Activated T-cell treated with anti-CD3 and anti-CD28 coated beads, Interleukin-2, amount 50 U/mL, for 72 hours (primary cell): ENCODE data around the gene CCL2. TPM values are rescaled to one million over a fixed set of nuclear protein-coding genes. Genes with fewer than 3 reads are reported as not detected.
"Not testable (repeated sequence)": the region's sequence is repeated elsewhere in the genome, so short reads cannot be mapped to it uniquely, and the experiment has no call there.

ENCODE experiments used
- ATAC-seq, 2 donors: fragments of 150-1000 bp; cut with Tn5 transposase; replicated peaks in 1 of 2; 2 replicates each; pipeline ENCODE4 v1.10.0; 2021; ENCODE audit warnings: moderate library complexity in 2 of 2, mild to moderate bottlenecking in 1 of 2
- DNase-seq, 2 donors: peaks; one replicate each; pipeline ENCODE4 v3.0.0; 2021 to 2022; ENCODE audit warnings: mixed read lengths in 1 of 2
- H3K27ac Mint-ChIP-seq: one replicate; pipeline ENCODE4 v1.8.0; 2022; ENCODE audit warnings: mild to moderate bottlenecking, moderate library complexity, mixed read lengths
- H3K27me3 Mint-ChIP-seq: one replicate; pipeline ENCODE4 v1.8.0; 2022; ENCODE audit warnings: low read depth, mixed read lengths
- H3K36me3 Mint-ChIP-seq, 2 donors: one replicate each; pipeline ENCODE4 v1.8.0; 2022; ENCODE audit warnings: mixed read lengths in 2 of 2, mild to moderate bottlenecking in 1 of 2; ENCODE audit not compliant: insufficient read depth in 2 of 2
- H3K4me1 Mint-ChIP-seq: one replicate; pipeline ENCODE4 v1.8.0; 2022; ENCODE audit warnings: low read depth, mixed read lengths
- H3K4me3 Mint-ChIP-seq, 2 donors: one replicate each; pipeline ENCODE4 v1.8.0; 2022; ENCODE audit warnings: mild to moderate bottlenecking in 2 of 2, mixed read lengths in 2 of 2, moderate library complexity in 2 of 2
- H3K9me3 Mint-ChIP-seq, 2 donors: one replicate each; pipeline ENCODE4 v1.8.0; 2022; ENCODE audit warnings: mixed read lengths in 2 of 2
- total RNA-seq, 2 donors: library from RNA; stranded (reverse); gene quantifications; one replicate each; pipeline ENCODE4 v1.2.3, GENCODE V29; 2022

CCL2 gene
- total RNA-seq, 2 donors from 2014 or later, result 1.2 TPM; not detected in 1

- Mint-ChIP-seq H3K27me3 (peaks cover 57% of the 10 kb centered on the region), H3K4me1 (no peaks in the 10 kb centered on the region), H3K36me3 (peaks cover 2 to 4% of the 10 kb centered on the region in 2 donors), H3K27ac (no peak overlapping the region), H3K9me3 (peaks cover 3 to 5% of the 10 kb centered on the region in 2 donors), H3K4me3 (no peak overlapping the region)
- DNase-seq (no peak), ATAC-seq (no peak)
Observed at GRCh38 chr17:34226744-34227034, 28.4 kb upstream of the CCL2 start.

DNA sequence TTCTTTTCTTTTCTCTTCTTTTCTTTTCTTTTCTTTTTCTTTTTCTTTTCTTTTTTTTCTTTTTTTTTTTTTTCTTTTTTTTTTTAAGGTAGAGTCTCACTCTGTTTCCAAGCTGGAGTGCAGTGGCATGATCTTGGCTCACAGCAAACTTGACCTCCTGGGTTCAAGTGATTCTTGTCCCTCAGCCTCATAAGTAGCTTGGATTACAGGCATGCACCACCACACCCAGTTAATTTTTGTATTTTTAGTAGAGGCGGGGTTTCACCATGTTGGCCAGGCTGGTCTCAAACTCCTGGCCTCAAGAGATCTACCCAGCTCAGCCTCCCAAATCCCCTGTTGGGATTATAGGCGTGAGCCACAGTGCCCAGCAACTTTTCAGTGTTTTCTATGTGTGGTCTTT, 27.8 kb upstream of the CCL2 start:
- H3K27me3 Mint-ChIP-seq, result peaks cover 55% of the 10 kb centered on the region
- not testable (repeated sequence) for H3K9me3 Mint-ChIP-seq, DNase-seq, ATAC-seq, H3K4me1 Mint-ChIP-seq, H3K27ac Mint-ChIP-seq, H3K4me3 Mint-ChIP-seq, H3K36me3 Mint-ChIP-seq

GRCh38 chr17:34227707-34228106, 27.4 kb upstream of the CCL2 start:
- H3K27ac Mint-ChIP-seq, result no peak overlapping the region
- H3K27me3 Mint-ChIP-seq, result peaks cover 51% of the 10 kb centered on the region
- no peaks in the 10 kb centered on the region for H3K4me1 Mint-ChIP-seq
- DNase-seq (no peak), ATAC-seq (no peak)
- H3K36me3 Mint-ChIP-seq, result peaks cover 2 to 4% of the 10 kb centered on the region in 2 donors
- H3K9me3 Mint-ChIP-seq, result peaks cover 3 to 5% of the 10 kb centered on the region in 2 donors
- no peak overlapping the region for H3K4me3 Mint-ChIP-seq

- H3K4me1 Mint-ChIP-seq, result no peaks in the 10 kb centered on the region
- peaks cover 58% of the 10 kb centered on the region for H3K27me3 Mint-ChIP-seq
- DNase-seq (no peak), ATAC-seq (no peak)
- H3K27ac Mint-ChIP-seq, result no peak overlapping the region
- H3K9me3 Mint-ChIP-seq, result peaks cover 3 to 5% of the 10 kb centered on the region in 2 donors
- peaks cover 2 to 4% of the 10 kb centered on the region in 2 donors for H3K36me3 Mint-ChIP-seq
- no peak overlapping the region for H3K4me3 Mint-ChIP-seq
Observed at GRCh38 chr17:34228781-34229180, 26.3 kb upstream of the CCL2 start.

DNA sequence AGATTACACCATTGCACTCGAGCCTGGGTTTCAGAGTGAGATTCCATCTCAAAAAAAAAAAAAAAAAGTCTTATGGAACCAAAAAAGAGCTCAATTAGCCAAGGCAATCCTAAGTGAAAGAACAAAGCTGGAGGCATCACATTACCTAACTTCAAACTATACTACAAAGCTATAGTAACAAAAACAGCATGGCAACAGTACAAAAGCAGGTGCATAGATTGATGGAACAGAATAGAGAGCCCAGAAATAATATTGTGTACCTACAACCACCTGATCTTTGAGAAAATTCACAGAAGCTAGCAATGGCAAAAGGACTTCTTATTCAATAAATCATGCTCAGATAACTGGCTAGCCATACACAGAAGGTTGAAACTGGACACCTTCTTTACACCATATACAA, 24.7 kb upstream of the CCL2 start:
- H3K27me3 Mint-ChIP-seq, result peaks cover 58% of the 10 kb centered on the region
- no peak for ATAC-seq
- H3K4me1 Mint-ChIP-seq, result no peaks in the 10 kb centered on the region

DNA sequence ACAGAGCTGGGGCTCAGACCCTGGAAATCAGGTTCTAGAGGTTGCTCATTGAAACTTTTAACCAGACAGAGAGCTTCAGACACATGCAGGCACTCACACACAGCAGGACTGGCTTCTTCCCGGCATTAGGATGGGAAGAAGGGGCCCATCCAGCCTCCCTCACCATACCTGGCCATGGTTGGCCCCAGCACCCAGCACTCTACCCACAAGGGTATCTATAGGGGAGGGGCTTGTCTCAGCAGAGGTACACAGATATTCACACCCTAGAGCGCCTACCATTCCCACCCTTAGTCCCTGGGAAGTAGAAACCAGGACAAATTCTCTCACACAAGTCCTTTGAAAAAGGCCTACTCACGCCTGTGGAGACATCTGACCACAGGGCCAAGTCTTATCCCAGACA, 20.5 kb upstream of the CCL2 start:
- DNase-seq (no peak), ATAC-seq (no peak)
- no peaks in the 10 kb centered on the region for H3K4me1 Mint-ChIP-seq
- peaks cover 1 to 4% of the 10 kb centered on the region in 2 donors for H3K9me3 Mint-ChIP-seq
- peaks cover under 1 to 1% of the 10 kb centered on the region in 2 donors for H3K36me3 Mint-ChIP-seq
- H3K4me3 Mint-ChIP-seq, result no peak overlapping the region
- peaks cover 38% of the 10 kb centered on the region for H3K27me3 Mint-ChIP-seq
- H3K27ac Mint-ChIP-seq, result no peak overlapping the region

More for the DNA sequence above, 24.7 kb upstream of the CCL2 start:
- Mint-ChIP-seq H3K36me3 (peaks cover 2 to 4% of the 10 kb centered on the region in 2 donors), H3K9me3 (peaks cover 3 to 5% of the 10 kb centered on the region in 2 donors), H3K4me3 (no peak overlapping the region), H3K27ac (no peak overlapping the region)
- DNase-seq, result no peak

GRCh38 chr17:34235389-34236028, 19.6 kb upstream of the CCL2 start:
- Mint-ChIP-seq H3K36me3 (no peaks in the 10 kb centered on the region), H3K4me3 (no peak overlapping the region), H3K9me3 (peaks cover 0 to 3% of the 10 kb centered on the region in 2 donors), H3K4me1 (no peaks in the 10 kb centered on the region), H3K27me3 (peaks cover 35% of the 10 kb centered on the region), H3K27ac (no peak overlapping the region)
- no peak for ATAC-seq
- DNase-seq, result no peak

DNA sequence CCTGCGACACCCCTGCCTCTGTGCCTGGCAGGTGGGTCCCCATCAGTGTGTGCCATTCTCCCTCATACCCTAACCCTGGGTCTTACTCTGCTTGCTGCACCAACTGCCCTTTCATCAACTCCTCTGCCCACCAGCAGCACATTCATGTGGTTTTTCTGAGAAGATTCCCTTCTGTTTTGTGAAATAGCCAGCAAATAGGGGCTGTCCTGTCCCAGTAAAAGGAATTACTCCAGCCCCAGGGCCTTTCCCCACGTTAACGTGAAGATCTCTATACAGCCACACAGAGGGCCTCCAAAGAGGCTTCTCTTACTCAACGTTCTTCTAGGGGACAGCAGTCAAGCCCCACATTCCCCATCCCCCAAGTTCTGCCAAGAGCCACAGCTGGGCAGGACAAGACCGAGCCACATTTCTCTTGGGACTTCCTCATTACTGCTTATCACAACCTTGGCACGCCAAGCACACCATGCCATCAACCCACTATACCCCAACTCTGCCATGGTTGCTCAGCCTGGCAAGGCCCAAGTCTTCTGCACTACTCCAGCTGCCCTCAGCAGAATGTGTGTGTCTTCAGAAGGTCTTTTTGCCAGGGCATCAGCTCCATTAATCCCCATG, 18.7 kb upstream of the CCL2 start:
- no peaks in the 10 kb centered on the region for H3K36me3 Mint-ChIP-seq
- no peak overlapping the region for H3K4me3 Mint-ChIP-seq
- no peak for DNase-seq
- H3K4me1 Mint-ChIP-seq, result no peaks in the 10 kb centered on the region
- ATAC-seq, result no peak
- H3K27ac Mint-ChIP-seq, result no peak overlapping the region
- no peaks in the 10 kb centered on the region for H3K9me3 Mint-ChIP-seq
- H3K27me3 Mint-ChIP-seq, result peaks cover 27% of the 10 kb centered on the region

DNA sequence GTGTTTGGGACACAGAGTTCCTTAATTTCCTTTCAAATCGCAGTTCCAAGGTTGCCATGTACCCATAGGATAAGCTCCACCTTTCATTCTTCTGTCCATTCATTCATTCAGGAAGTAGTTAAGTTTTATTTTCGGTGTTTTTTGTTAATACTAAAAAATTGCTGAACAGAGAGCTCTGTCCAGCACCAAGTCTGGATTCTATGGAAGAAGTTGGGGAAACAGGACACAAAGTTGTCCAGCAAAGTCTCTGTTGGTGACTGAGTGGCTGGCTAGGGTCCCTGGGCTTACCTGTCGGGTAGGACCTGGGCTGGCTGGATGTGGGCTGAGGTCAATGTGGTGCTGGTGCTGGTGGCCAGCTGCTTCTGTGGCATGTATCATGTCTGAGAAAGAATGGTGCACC, 17.6 kb upstream of the CCL2 start:
- no peak overlapping the region for H3K4me3 Mint-ChIP-seq
- no peaks in the 10 kb centered on the region for H3K9me3 Mint-ChIP-seq
- H3K27me3 Mint-ChIP-seq, result peaks cover 20% of the 10 kb centered on the region
- H3K27ac Mint-ChIP-seq, result no peak overlapping the region
- DNase-seq (no peak), ATAC-seq (no peak)
- H3K36me3 Mint-ChIP-seq, result no peaks in the 10 kb centered on the region
- H3K4me1 Mint-ChIP-seq, result no peaks in the 10 kb centered on the region

- Mint-ChIP-seq H3K9me3 (no peaks in the 10 kb centered on the region), H3K4me1 (no peaks in the 10 kb centered on the region), H3K27me3 (peaks cover 7% of the 10 kb centered on the region), H3K27ac (no peak overlapping the region), H3K4me3 (no peak overlapping the region), H3K36me3 (no peaks in the 10 kb centered on the region)
- no peak for ATAC-seq
- DNase-seq, result no peak
Observed at GRCh38 chr17:34241062-34241461, 14.0 kb upstream of the CCL2 start.

DNA sequence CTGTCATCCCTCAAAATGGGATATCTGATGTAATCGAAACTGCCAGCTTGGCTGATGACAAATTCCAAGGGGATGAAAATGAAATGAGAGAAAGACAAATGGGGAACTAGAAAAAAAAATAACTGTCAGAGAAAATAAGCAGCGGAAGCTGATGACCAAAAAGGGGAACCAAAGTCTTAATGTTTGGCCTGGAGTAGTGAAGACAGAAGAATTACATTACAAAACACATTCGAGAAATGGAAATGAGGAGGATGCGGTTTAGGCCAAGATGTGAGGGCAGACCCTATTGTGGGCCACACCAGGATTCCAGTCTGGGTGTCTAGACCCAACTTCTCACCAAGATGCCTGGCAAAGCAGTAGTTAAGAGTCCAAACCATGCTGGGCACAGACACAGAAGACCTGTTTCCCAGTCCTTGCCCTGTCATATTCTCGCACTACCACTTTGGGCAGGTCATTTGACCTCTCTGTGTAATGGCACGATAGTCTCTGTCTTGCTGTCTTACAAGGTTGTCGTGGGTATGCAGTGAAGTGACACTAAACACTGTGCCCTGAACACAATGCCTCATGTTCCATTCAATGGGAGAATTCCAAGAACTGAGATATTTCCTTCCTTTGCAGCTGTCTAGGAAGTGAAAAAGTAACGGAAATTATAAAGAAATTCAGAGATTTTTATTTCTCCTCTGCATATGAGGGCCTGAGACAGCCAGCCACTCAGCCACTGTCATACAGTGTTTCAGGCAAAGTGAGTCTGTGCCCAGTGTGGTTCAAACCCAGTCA, 12.3 kb upstream of the CCL2 start:
- ATAC-seq, result no peak
- H3K4me1 Mint-ChIP-seq, result no peaks in the 10 kb centered on the region
- H3K4me3 Mint-ChIP-seq, result no peak overlapping the region
- no peaks in the 10 kb centered on the region for H3K36me3 Mint-ChIP-seq
- DNase-seq, result no peak
- no peaks in the 10 kb centered on the region for H3K27me3 Mint-ChIP-seq
- H3K27ac Mint-ChIP-seq, result no peak overlapping the region
- H3K9me3 Mint-ChIP-seq, result no peaks in the 10 kb centered on the region

GRCh38 chr17:34243364-34244320, 11.4 kb upstream of the CCL2 start:
- no peak overlapping the region for H3K27ac Mint-ChIP-seq
- DNase-seq (no peak), ATAC-seq (no peak)
- H3K9me3 Mint-ChIP-seq, result no peaks in the 10 kb centered on the region
- H3K27me3 Mint-ChIP-seq, result no peaks in the 10 kb centered on the region
- no peaks in the 10 kb centered on the region for H3K4me1 Mint-ChIP-seq
- no peaks in the 10 kb centered on the region for H3K36me3 Mint-ChIP-seq
- no peak overlapping the region for H3K4me3 Mint-ChIP-seq
